ENCODE measurements around the gene JKAMP. TPM values are rescaled to one million over a fixed set of nuclear protein-coding genes. Genes with fewer than 3 reads are reported as not detected.

The JKAMP gene
- total RNA-seq, 2 experiments from 2014 or later = 24.4 to 28.6 TPM

- Mint-ChIP-seq H3K4me1 (ENCODE audit: low read depth) (peaks cover 60% of the 10 kb centered on the region), H3K9me3 (ENCODE audit: insufficient read depth) (no peaks in the 10 kb centered on the region), H3K4me3 (peak overlapping the region; percentile 85), H3K27me3 (ENCODE audit: low read depth) (no peaks in the 10 kb centered on the region), H3K27ac (peak overlapping the region; percentile 75), H3K36me3 (ENCODE audit: low read depth) (peaks cover 23% of the 10 kb centered on the region)
- DNase-seq = no peak
- ATAC-seq = no peak
- ChIA-PET CTCF (interaction anchor here (2.5 kb wide), 1 partner anchor 95 kb away, joined by 14 read pairs; the partner anchor contains the start of gene CCDC175), POLR2A (interaction anchor here (0.7 kb wide), 1 partner anchor 10 kb away, joined by 3 read pairs; no protein-coding TSS in a partner anchor)
Observed at GRCh38 chr14:59481871-59482540, 2.3 kb upstream of the JKAMP start.

- POLR2A ChIA-PET = interaction anchor here (0.7 to 1.7 kb wide), 3 partner anchors 9 to 766 kb away, joined by 3 to 9 read pairs (median 4); partner anchors contain the start of genes DHRS7 and PPM1A
- H3K4me1 Mint-ChIP-seq (ENCODE audit: low read depth) = peaks cover 62% of the 10 kb centered on the region
- H3K27ac Mint-ChIP-seq = peak overlapping the region; percentile 88
- peak overlapping the region; percentile 85 for H3K4me3 Mint-ChIP-seq
- DNase-seq (no peak), ATAC-seq (no peak)
- H3K27me3 Mint-ChIP-seq (ENCODE audit: low read depth) = no peaks in the 10 kb centered on the region
- peaks cover 23% of the 10 kb centered on the region for H3K36me3 Mint-ChIP-seq (ENCODE audit: low read depth)
- H3K9me3 Mint-ChIP-seq (ENCODE audit: insufficient read depth) = no peaks in the 10 kb centered on the region
- CTCF ChIA-PET = interaction anchor here (1.7 to 2.5 kb wide), 3 partner anchors 8 to 94 kb away, joined by 4 to 14 read pairs (median 4); partner anchors contain the start of gene CCDC175
Observed at GRCh38 chr14:59482541-59483331, 1.6 kb upstream of the JKAMP start.

GRCh38 chr14:59483363-59483762, 954 bp upstream of the JKAMP start:
- ChIA-PET CTCF (interaction anchor here (1.2 to 2.5 kb wide), 7 partner anchors 8 to 294 kb away, joined by 3 to 14 read pairs (median 4); partner anchors contain the start of gene CCDC175), POLR2A (interaction anchor here (1.2 to 1.9 kb wide), 4 partner anchors 8 to 766 kb away, joined by 4 to 9 read pairs (median 6); partner anchors contain the start of genes DAAM1, DHRS7 and PPM1A)
- no peaks in the 10 kb centered on the region for H3K9me3 Mint-ChIP-seq (ENCODE audit: insufficient read depth)
- peaks cover 61% of the 10 kb centered on the region for H3K4me1 Mint-ChIP-seq (ENCODE audit: low read depth)
- ATAC-seq (no peak), DNase-seq (no peak)
- H3K36me3 Mint-ChIP-seq (ENCODE audit: low read depth) = peaks cover 24% of the 10 kb centered on the region
- no peaks in the 10 kb centered on the region for H3K27me3 Mint-ChIP-seq (ENCODE audit: low read depth)
- peak overlapping the region; percentile 85 for H3K4me3 Mint-ChIP-seq
- H3K27ac Mint-ChIP-seq = peak overlapping the region; percentile 88

GRCh38 chr14:59484639-59485175, 390 bp downstream of the JKAMP start:
- Mint-ChIP-seq H3K27me3 (ENCODE audit: low read depth) (no peaks in the 10 kb centered on the region), H3K27ac (peak overlapping the region; percentile 88), H3K9me3 (ENCODE audit: insufficient read depth) (no peaks in the 10 kb centered on the region), H3K4me1 (ENCODE audit: low read depth) (peaks cover 59% of the 10 kb centered on the region), H3K36me3 (ENCODE audit: low read depth) (peaks cover 30% of the 10 kb centered on the region), H3K4me3 (peak overlapping the region; percentile 85)
- POLR2A ChIA-PET = interaction anchor here (0.8 to 1.9 kb wide), 9 partner anchors 8 to 1057 kb away, joined by 3 to 9 read pairs (median 4); partner anchors contain the start of genes DAAM1, DHRS7, KIAA0586 and TIMM9
- CTCF ChIA-PET = interaction anchor here (0.6 to 2.5 kb wide), 12 partner anchors 10 to 699 kb away, joined by 3 to 14 read pairs (median 4); partner anchors contain the start of gene CCDC175
- ATAC-seq (peak; percentile 73), DNase-seq (no peak)

- DNase-seq (no peak), ATAC-seq (no peak)
- peaks cover 34% of the 10 kb centered on the region for H3K4me1 Mint-ChIP-seq (ENCODE audit: low read depth)
- no peaks in the 10 kb centered on the region for H3K27me3 Mint-ChIP-seq (ENCODE audit: low read depth)
- H3K9me3 Mint-ChIP-seq (ENCODE audit: insufficient read depth) = no peaks in the 10 kb centered on the region
- H3K4me3 Mint-ChIP-seq = no peak overlapping the region
- H3K36me3 Mint-ChIP-seq (ENCODE audit: low read depth) = peaks cover 52% of the 10 kb centered on the region
- ChIA-PET POLR2A (no interaction called here), CTCF (no interaction called here)
- H3K27ac Mint-ChIP-seq = no peak overlapping the region
Observed at GRCh38 chr14:59490756-59491155, 6.4 kb downstream of the JKAMP start.

- DNase-seq = no peak
- ATAC-seq = no peak
- ChIA-PET CTCF (interaction anchor here (1.4 kb wide), 1 partner anchor 15 kb away, joined by 3 read pairs; no protein-coding TSS in a partner anchor), POLR2A (interaction anchor here (0.8 to 1.5 kb wide), 2 partner anchors 8 to 10 kb away, joined by 3 to 4 read pairs; partner anchors contain the start of genes JKAMP and L3HYPDH)
- Mint-ChIP-seq H3K36me3 (ENCODE audit: low read depth) (peaks cover 60% of the 10 kb centered on the region), H3K27ac (no peak overlapping the region), H3K4me3 (no peak overlapping the region), H3K9me3 (ENCODE audit: insufficient read depth) (no peaks in the 10 kb centered on the region), H3K4me1 (ENCODE audit: low read depth) (peaks cover 29% of the 10 kb centered on the region), H3K27me3 (ENCODE audit: low read depth) (no peaks in the 10 kb centered on the region)
Observed at GRCh38 chr14:59492384-59492783, 8.1 kb downstream of the JKAMP start.

GRCh38 chr14:59500732-59501131, 16.4 kb downstream of the JKAMP start:
- Mint-ChIP-seq H3K4me1 (ENCODE audit: low read depth) (peaks cover 11% of the 10 kb centered on the region), H3K9me3 (ENCODE audit: insufficient read depth) (no peaks in the 10 kb centered on the region), H3K27me3 (ENCODE audit: low read depth) (no peaks in the 10 kb centered on the region), H3K36me3 (ENCODE audit: low read depth) (peaks cover 32% of the 10 kb centered on the region), H3K27ac (no peak overlapping the region), H3K4me3 (no peak overlapping the region)
- CTCF ChIA-PET = no interaction called here
- POLR2A ChIA-PET = interaction anchor here (1.1 kb wide), 1 partner anchor 22 kb away, joined by 3 read pairs; no protein-coding TSS in a partner anchor
- ATAC-seq = no peak
- no peak for DNase-seq

GRCh38 chr14:59503256-59503655, 18.9 kb downstream of the JKAMP start:
- no peak overlapping the region for H3K4me3 Mint-ChIP-seq
- H3K27ac Mint-ChIP-seq = no peak overlapping the region
- ChIA-PET CTCF (interaction anchor here (0.9 to 1.6 kb wide), 2 partner anchors 74 to 681 kb away, joined by 3 to 6 read pairs; no protein-coding TSS in a partner anchor), POLR2A (no interaction called here)
- H3K27me3 Mint-ChIP-seq (ENCODE audit: low read depth) = no peaks in the 10 kb centered on the region
- H3K36me3 Mint-ChIP-seq (ENCODE audit: low read depth) = peaks cover 21% of the 10 kb centered on the region
- H3K4me1 Mint-ChIP-seq (ENCODE audit: low read depth) = peaks cover 11% of the 10 kb centered on the region
- DNase-seq = no peak
- no peaks in the 10 kb centered on the region for H3K9me3 Mint-ChIP-seq (ENCODE audit: insufficient read depth)
- no peak for ATAC-seq

GRCh38 chr14:59507063-59507751, 22.9 kb downstream of the JKAMP start:
- DNase-seq (peak; percentile 70), ATAC-seq (peak; percentile 90)
- POLR2A ChIA-PET = no interaction called here
- Mint-ChIP-seq H3K27me3 (ENCODE audit: low read depth) (peaks cover 12% of the 10 kb centered on the region), H3K27ac (no peak overlapping the region), H3K4me3 (no peak overlapping the region), H3K9me3 (ENCODE audit: insufficient read depth) (no peaks in the 10 kb centered on the region), H3K4me1 (ENCODE audit: low read depth) (peaks cover 11% of the 10 kb centered on the region), H3K36me3 (ENCODE audit: low read depth) (peaks cover 16% of the 10 kb centered on the region)
- CTCF ChIA-PET = interaction anchor here (0.6 to 2.1 kb wide), 15 partner anchors 10 to 680 kb away, joined by 3 to 28 read pairs (median 5); partner anchors contain the start of genes CCDC175, JKAMP and L3HYPDH

- no peak for DNase-seq
- H3K4me3 Mint-ChIP-seq = no peak overlapping the region
- no peaks in the 10 kb centered on the region for H3K9me3 Mint-ChIP-seq (ENCODE audit: insufficient read depth)
- no peak for ATAC-seq
- H3K4me1 Mint-ChIP-seq (ENCODE audit: low read depth) = peaks cover 11% of the 10 kb centered on the region
- no peak overlapping the region for H3K27ac Mint-ChIP-seq
- ChIA-PET POLR2A (no interaction called here), CTCF (interaction anchor here (0.9 to 2.1 kb wide), 11 partner anchors 13 to 680 kb away, joined by 3 to 28 read pairs (median 5); partner anchors contain the start of genes CCDC175, JKAMP and L3HYPDH)
- peaks cover 12% of the 10 kb centered on the region for H3K27me3 Mint-ChIP-seq (ENCODE audit: low read depth)
- peaks cover 13% of the 10 kb centered on the region for H3K36me3 Mint-ChIP-seq (ENCODE audit: low read depth)
Observed at GRCh38 chr14:59507752-59508103, 23.4 kb downstream of the JKAMP start.

- Mint-ChIP-seq H3K36me3 (ENCODE audit: low read depth) (peaks cover 4% of the 10 kb centered on the region), H3K4me1 (ENCODE audit: low read depth) (peaks cover 8% of the 10 kb centered on the region), H3K27me3 (ENCODE audit: low read depth) (peaks cover 12% of the 10 kb centered on the region), H3K9me3 (ENCODE audit: insufficient read depth) (no peaks in the 10 kb centered on the region), H3K4me3 (no peak overlapping the region), H3K27ac (no peak overlapping the region)
- no peak for DNase-seq
- ChIA-PET CTCF (interaction anchor here (1.3 kb wide), 1 partner anchor 68 kb away, joined by 3 read pairs; the partner anchor contains the start of gene CCDC175), POLR2A (no interaction called here)
- no peak for ATAC-seq
Observed at GRCh38 chr14:59509101-59509500, 24.8 kb downstream of the JKAMP start.

All from activated CD8-positive, alpha-beta T cell treated with anti-CD3 and anti-CD28 coated beads, Interleukin-2, amount 10 ng/mL, durations not matched to agents 7 days and 5 days (primary cell).